ENCODE data around the gene ICAM3.

The ICAM3 gene

DNA sequence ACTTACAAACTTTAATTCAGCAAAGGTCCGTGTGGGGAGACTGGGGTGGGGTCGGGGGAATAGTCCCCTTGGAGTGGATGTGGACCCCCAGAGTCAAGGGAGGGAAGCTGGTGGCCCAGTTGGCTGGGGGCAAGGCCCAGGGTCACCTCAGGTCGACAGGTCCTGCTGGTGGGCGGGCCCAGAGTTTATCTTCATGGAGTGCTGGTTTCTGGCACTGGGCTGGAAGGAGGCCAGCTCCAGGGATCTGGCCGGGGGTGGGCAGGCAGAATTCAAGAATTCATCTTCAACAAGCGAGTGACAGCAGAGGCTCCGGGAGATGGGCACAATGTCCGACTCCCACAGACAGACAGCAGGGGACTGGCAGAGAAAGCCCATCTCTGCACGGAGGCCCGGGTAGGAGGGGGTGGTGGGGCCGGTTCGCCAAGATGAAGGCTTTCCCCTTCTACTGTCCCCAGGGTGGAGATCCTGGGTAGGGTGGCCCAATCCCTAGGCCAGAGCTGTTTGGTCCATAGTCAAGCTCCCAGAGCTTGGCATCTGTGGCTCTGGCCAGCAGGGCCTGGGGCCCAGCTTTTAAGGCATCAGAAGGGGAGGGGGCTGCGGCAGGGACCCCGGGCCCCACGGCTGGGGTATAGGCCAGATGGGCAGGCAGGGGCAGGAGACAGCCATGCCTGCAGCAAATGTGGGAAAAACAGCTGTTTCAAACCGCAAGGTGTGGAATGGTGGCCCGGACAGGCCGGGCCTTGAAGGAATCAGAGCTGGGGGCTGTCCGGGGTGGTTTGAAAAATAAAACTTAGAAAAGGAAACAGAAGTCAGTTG, 23.0 kb downstream of the ICAM3 start:
- no peak for TF ChIP-seq TAF1 (IDR thresholded peaks at IDR 0.05; ENCODE audit: borderline replicate concordance, insufficient read depth, low read length)
- TF ChIP-seq, protein P1, sequence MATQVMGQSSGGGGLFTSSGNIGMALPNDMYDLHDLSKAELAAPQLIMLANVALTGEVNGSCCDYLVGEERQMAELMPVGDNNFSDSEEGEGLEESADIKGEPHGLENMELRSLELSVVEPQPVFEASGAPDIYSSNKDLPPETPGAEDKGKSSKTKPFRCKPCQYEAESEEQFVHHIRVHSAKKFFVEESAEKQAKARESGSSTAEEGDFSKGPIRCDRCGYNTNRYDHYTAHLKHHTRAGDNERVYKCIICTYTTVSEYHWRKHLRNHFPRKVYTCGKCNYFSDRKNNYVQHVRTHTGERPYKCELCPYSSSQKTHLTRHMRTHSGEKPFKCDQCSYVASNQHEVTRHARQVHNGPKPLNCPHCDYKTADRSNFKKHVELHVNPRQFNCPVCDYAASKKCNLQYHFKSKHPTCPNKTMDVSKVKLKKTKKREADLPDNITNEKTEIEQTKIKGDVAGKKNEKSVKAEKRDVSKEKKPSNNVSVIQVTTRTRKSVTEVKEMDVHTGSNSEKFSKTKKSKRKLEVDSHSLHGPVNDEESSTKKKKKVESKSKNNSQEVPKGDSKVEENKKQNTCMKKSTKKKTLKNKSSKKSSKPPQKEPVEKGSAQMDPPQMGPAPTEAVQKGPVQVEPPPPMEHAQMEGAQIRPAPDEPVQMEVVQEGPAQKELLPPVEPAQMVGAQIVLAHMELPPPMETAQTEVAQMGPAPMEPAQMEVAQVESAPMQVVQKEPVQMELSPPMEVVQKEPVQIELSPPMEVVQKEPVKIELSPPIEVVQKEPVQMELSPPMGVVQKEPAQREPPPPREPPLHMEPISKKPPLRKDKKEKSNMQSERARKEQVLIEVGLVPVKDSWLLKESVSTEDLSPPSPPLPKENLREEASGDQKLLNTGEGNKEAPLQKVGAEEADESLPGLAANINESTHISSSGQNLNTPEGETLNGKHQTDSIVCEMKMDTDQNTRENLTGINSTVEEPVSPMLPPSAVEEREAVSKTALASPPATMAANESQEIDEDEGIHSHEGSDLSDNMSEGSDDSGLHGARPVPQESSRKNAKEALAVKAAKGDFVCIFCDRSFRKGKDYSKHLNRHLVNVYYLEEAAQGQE (IDR thresholded peaks at IDR 0.05; ENCODE audit: insufficient read depth in 1 of 2, low read depth in 2 of 2, low read length in 2 of 2): no peak
- TF ChIP-seq POLR2AphosphoS5 (IDR thresholded peaks at IDR 0.05; ENCODE audit: low read depth, low read length): no peak
- TF ChIP-seq FOXP2 (optimal IDR thresholded peaks at IDR 0.05; ENCODE audit: borderline replicate concordance, extremely low read depth, extremely low read length, insufficient read depth): no peak
- TF ChIP-seq SIN3A (IDR thresholded peaks at IDR 0.05; ENCODE audit: borderline replicate concordance, insufficient read depth, low read length): no peak

DNA sequence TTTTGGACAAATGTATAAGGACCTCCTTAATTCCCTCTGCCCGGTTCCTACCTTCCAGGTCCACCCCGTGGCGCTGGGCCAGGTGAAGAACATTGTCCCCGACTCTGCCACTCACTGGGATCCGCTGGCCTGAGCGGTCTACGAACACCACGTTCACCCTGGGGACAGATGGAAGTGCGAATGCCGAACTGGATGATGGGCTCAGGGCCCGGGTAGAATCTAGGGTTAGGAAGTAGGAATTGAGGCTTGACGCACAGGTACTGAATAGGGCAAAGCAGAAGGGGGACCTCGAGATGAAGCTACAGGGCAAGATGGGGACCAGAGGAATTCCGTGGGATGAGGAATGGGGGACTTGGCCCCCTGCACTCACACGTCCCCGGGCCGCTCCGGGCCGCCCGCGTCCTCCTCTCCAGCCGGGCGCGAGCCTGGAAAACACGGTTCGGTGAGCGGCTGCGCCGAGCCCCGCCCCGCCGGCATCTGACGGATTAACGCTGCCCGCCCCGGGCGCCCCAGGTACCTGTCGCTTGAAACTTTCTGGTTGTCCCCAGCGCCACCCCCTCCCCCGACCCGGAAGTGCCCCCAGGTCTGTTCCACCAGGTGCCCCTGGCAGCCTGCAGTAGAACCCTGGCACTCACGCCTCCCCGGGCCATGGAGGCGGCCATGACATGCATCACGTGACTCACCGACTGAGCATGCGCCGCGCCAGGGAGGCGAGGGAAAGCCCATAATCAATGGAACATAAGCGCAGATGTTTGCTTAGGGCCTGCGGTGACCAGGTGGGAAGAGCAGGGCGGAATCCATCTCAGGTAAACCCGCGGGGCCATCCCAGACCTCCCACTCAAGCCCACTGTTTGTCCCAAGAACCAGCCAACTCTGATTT, 23.8 kb downstream of the ICAM3 start, which contains the start of gene FDX2:
Gene FDX2 (minus strand): TSS at position 681 of the 880 bp plus-strand sequence. CDS start 19 bp downstream, at position 662.
- TF ChIP-seq POLR2AphosphoS5 (IDR thresholded peaks at IDR 0.05; ENCODE audit: low read depth, low read length) (peak; percentile 95), SIN3A (IDR thresholded peaks at IDR 0.05; ENCODE audit: borderline replicate concordance, insufficient read depth, low read length) (peak; percentile 96; the same call in 1 of the 2 replicates), TAF1 (IDR thresholded peaks at IDR 0.05; ENCODE audit: borderline replicate concordance, insufficient read depth, low read length) (peak; percentile 47; the same call in 1 of the 2 replicates), FOXP2 (optimal IDR thresholded peaks at IDR 0.05; ENCODE audit: borderline replicate concordance, extremely low read depth, extremely low read length, insufficient read depth) (no peak)
- TF ChIP-seq, protein P1 (IDR thresholded peaks at IDR 0.05; ENCODE audit: insufficient read depth in 1 of 2, low read depth in 2 of 2, low read length in 2 of 2): no peak

DNA sequence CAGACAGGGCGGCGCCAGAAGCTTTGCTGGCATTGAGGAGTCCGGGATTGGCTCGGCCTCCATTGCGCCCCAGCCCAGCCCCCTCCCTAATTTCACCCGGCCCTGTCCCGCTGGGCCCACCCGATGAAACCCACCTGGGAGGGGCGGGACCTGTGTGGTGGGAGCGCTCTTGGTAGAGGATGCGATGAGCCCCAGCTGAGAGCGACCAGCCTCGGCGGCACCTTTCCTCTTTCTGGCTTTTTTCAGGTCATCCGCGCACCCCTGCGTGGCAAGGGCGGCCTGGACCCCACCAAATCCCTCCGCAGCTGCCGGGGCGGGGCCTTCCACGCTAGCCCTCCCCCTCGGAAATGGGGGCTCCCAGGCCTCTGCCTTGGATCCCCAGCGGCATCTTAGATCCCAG, 30.0 kb downstream of the ICAM3 start, which contains the start of gene ZGLP1:
Gene ZGLP1 (minus strand): TSS at position 393 of the 400 bp plus-strand sequence.
- no peak for TF ChIP-seq TAF1 (IDR thresholded peaks at IDR 0.05; ENCODE audit: borderline replicate concordance, insufficient read depth, low read length)

DNA sequence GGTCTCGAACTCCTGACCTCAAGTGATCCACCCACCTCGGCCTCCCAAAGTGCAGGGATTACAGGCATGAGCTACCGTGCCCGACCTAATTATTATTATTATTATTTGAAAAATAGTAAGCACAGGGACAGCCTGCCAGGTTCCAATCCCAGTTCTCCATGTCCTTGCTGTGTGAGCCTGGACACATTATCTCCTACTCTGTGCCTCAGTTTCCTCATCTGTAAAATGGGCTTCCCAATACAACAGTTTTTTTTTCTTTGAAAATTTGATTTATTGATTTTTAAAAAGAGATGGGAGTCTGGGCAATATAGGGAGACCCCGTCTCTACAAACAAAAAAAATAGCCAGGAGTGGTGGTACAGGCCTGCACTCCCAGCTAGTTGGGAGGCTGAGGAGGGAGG, 33.1 kb downstream of the ICAM3 start:
- TF ChIP-seq POLR2AphosphoS5 (IDR thresholded peaks at IDR 0.05; ENCODE audit: low read depth, low read length): no peak
- no peak for TF ChIP-seq SIN3A (IDR thresholded peaks at IDR 0.05; ENCODE audit: borderline replicate concordance, insufficient read depth, low read length)
- TF ChIP-seq, protein P1 (IDR thresholded peaks at IDR 0.05; ENCODE audit: insufficient read depth in 1 of 2, low read depth in 2 of 2, low read length in 2 of 2): no peak
- TF ChIP-seq FOXP2 (optimal IDR thresholded peaks at IDR 0.05; ENCODE audit: borderline replicate concordance, extremely low read depth, extremely low read length, insufficient read depth): no peak
- no peak for TF ChIP-seq TAF1 (IDR thresholded peaks at IDR 0.05; ENCODE audit: borderline replicate concordance, insufficient read depth, low read length)

DNA sequence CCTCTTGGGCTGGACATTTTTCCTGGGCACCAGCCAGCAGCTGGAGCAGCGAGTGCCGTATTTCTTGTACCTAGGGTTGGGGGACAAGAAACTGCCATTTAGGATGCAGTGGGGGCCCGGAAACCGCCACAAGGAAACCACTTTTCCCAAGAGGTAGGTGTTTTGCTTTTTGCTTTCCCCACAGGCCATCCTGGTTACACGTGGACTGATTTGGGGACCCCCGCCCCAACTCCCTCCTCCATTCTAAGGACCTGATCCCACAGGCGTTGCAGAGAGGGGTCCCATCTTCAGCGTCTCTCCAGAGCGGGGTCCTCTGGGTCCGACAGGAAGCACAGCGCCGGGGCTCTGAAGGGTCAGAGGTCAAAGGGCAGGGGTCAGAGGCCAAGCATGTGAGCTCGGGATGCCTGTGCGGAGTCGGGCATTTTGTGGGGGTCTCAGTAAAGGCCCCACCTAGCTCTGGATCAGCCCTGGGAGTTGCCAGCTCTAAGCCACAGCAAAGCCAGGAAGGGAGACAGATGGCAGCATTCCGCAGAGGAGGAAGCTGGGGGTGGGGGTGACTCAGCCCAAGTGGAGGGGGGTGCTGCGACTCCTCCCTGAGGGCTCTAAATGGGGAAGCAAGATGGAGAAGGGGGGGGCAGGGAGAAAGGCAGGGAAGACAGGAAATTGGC, 34.2 kb downstream of the ICAM3 start:
- TF ChIP-seq TAF1 (IDR thresholded peaks at IDR 0.05; ENCODE audit: borderline replicate concordance, insufficient read depth, low read length): no peak
- no peak for TF ChIP-seq POLR2AphosphoS5 (IDR thresholded peaks at IDR 0.05; ENCODE audit: low read depth, low read length)
- TF ChIP-seq, protein P1 (IDR thresholded peaks at IDR 0.05; ENCODE audit: insufficient read depth in 1 of 2, low read depth in 2 of 2, low read length in 2 of 2): no peak

Data from PFSK-1 (cell line).